Vagina (tissue), 2 donors: ENCODE measurements around the gene PPM1M.

Experiments
- CTCF ChIP-seq, 3 experiments: fragments of 450-650 bp in 2 of 3; fragments of 200-600 bp in 1 of 3; sonication (generic) in 1 of 3; IDR thresholded peaks; one replicate each; pipeline ENCODE4 v1.5.1; 2017 to 2019; ENCODE audit warnings: antibody characterized with exemption in 3 of 3, mild to moderate bottlenecking in 2 of 3, moderate library complexity in 2 of 3
- POLR2A ChIP-seq, 2 donors: fragments of 450-650 bp; IDR thresholded peaks; one replicate each; pipeline ENCODE4 v1.6.1; 2017; ENCODE audit warnings: antibody characterized with exemption in 2 of 2, mild to moderate bottlenecking in 2 of 2, moderate library complexity in 2 of 2
- POLR2AphosphoS5 ChIP-seq, 2 donors: sonication (generic); formaldehyde crosslinking; IDR thresholded peaks; one replicate each; pipeline ENCODE4 v1.9.0; 2017; ENCODE audit warnings: antibody characterized with exemption in 2 of 2, mild to moderate bottlenecking in 2 of 2, low read depth in 1 of 2; ENCODE audit not compliant: insufficient read depth in 1 of 2

GRCh38 chr3:52283306-52283705, 37.7 kb downstream of the PPM1M start:
- TF ChIP-seq CTCF (IDR thresholded peaks at IDR 0.05) = no peak
- TF ChIP-seq POLR2A (IDR thresholded peaks at IDR 0.05) = no peak
- TF ChIP-seq POLR2AphosphoS5 (IDR thresholded peaks at IDR 0.05; ENCODE audit: insufficient read depth in 1 of 2, low read depth in 1 of 2) = no peak
